GM18507 (cell line): Measurements from ENCODE around the gene GSK3B.

Experiments used
- DNase-seq: peaks from one replicate; pipeline ENCODE4 v3.0.0; 2011; ENCODE audit warnings: low read depth; ENCODE audit not compliant: insufficient read length; ENCODE audit errors: extremely low spot score
- FAIRE-seq: peaks from 2 replicates; lab custom pipeline; 2011; peaks lifted over from hg19 to GRCh38; lab: Jason Lieb, UNC

The GSK3B gene

GRCh38 chr3:119967353-119968006 is 126.8 kb downstream of the GSK3B start:
- no peak for FAIRE-seq

GRCh38 chr3:119965692-119966091 is 128.6 kb downstream of the GSK3B start:
- DNase-seq (no peak), FAIRE-seq (no peak)

More at GRCh38 chr3:119967353-119968006, 126.8 kb downstream of the GSK3B start:
- DNase-seq = no peak

- DNase-seq (no peak), FAIRE-seq (no peak)
Measured at GRCh38 chr3:119964294-119964693, 130.0 kb downstream of the GSK3B start.

DNA sequence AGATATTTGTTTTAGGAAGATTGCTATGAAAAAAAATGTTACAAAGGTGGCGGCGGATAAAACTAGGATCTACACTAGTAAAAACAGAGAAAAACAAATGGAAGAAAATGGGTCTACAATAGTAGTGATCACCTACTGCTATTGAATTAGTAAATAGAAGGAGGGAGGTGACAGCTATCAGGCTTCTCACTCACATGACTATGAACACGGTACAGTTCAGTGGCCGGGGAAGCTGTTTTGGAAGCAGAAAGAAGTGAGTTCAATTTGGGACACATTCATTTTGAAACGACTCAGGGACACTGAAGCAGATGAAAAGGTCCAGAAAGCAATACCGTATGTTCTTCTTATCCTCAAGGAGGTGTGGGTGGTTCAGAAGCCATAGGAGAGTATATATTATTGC is 138.3 kb downstream of the GSK3B start:
- no peak for DNase-seq
- FAIRE-seq = no peak

DNA sequence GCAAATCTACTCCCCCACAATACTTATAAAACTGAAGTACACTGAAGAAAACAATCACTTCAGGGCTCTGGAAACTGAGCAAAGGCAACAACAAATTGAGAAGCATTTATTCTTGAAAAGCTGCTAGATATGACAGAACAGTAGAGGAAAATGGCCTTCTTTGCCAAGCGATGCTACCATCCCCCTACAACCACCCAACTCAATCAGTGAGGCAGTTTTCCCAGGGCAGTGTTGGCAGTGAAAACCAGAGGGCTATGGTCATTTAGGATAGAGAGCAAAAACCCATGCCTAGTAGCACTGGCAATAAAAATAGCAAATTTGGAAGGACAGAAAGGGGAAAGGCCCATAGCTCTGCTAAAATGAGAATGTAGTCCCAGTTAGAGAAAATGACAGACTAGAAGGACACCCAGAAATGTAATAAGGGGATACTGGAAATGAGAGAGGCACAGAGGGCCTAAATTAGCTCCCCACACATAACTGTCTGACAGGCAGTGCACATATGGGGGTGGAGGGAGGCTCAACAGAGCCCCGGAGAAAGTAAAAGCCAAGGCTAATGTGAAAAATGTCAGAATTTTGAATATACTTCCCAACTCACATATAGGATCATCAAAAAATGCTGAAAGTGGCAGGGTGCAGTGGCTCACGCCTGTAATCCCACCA is 143.5 kb downstream of the GSK3B start:
- FAIRE-seq (no peak), DNase-seq (no peak)

- DNase-seq = no peak
- no peak for FAIRE-seq
Measured at GRCh38 chr3:119945291-119945690, 149.0 kb downstream of the GSK3B start.

DNA sequence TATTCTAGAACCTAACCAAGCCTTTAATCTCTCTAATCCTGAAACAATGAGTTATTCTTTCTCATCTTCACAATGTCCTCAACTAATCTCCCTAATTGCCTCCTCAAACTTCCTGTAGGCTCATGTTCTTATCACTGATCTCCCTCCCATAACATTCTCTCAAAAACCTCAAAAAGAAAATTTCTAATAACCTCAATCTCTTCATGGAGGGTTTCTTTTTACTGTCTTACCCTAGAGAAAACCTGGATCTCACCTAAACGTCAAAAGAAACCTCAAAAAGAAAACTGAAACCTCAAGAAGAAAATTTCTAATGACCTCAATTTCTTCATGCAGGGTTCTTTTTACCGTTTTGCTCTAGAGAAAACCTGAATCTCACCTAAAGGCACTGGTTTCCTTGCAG is 150.2 kb downstream of the GSK3B start:
- DNase-seq = peak; percentile 3
- FAIRE-seq = peak; percentile 81

DNA sequence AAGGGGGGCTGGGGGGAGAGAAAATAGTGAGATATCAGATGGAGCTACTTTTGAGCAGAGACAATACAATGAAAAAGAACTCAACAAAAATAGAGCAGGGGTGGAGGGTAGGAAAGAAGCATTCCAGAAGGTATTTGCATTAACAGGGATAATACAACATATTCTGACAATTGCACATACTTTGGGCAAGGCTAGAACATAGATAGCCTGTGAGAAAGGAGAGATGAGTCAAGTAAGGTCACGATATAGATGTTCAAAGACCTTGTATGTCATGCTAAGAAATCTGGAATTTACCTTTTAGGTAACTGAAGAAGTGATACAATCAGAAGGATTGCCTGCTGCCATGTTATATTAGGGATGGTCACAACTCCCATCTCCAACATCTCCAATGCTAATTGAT is 155.2 kb downstream of the GSK3B start:
- FAIRE-seq = no peak
- DNase-seq = no peak

- DNase-seq (peak; percentile 29), FAIRE-seq (peak; percentile 97)
Measured at GRCh38 chr3:119937229-119937628, 157.0 kb downstream of the GSK3B start.

DNA sequence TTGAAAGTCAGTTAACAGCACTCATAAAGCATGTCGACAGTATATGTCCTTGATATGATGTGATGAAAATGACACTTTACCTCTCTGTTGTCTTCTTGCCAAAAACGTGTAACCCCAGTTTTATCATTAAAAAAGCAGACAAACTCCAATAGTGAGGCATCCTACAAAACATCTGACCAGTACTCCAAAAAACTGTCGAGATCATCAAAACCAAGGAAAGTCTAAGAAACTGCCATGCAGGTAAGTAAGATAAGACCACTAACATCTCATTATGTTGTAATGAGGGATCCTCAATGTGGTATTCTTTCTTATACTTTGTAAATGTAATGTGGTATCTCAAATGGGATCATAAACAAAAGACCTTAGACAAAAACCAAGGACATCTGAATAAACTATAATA is 160.0 kb downstream of the GSK3B start:
- FAIRE-seq = peak; percentile 48
- no peak for DNase-seq

GRCh38 chr3:119933207-119933606 is 161.0 kb downstream of the GSK3B start:
- DNase-seq (no peak), FAIRE-seq (no peak)

GRCh38 chr3:119930286-119930685 is 164.0 kb downstream of the GSK3B start:
- DNase-seq = no peak
- no peak for FAIRE-seq

DNA sequence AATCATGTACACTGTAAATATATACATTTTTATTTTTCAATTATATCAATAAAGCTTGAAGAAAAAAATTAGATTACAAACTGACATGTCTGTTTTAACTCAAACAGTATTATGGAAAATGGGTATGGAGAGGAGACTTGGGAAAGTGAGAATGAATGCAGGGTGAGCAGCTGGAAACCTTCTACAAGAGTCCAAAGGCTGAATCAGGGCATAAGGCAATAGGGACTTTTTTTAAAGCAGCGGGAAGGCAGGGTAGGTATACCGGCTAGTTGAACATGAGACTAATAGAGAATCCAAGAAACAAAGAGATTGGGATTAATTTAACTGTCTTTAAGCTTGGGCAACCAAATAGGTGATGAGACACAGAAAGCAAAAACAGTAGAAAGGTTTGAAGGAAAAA is 167.1 kb downstream of the GSK3B start:
- no peak for FAIRE-seq
- DNase-seq = no peak

GRCh38 chr3:119924111-119925094 is 169.8 kb downstream of the GSK3B start:
- FAIRE-seq (no peak), DNase-seq (no peak)

- DNase-seq (no peak), FAIRE-seq (no peak)
Measured at GRCh38 chr3:119918992-119919933, 175.0 kb downstream of the GSK3B start.

- DNase-seq = no peak
- no peak for FAIRE-seq
Measured at GRCh38 chr3:119913021-119913420, 181.2 kb downstream of the GSK3B start.

DNA sequence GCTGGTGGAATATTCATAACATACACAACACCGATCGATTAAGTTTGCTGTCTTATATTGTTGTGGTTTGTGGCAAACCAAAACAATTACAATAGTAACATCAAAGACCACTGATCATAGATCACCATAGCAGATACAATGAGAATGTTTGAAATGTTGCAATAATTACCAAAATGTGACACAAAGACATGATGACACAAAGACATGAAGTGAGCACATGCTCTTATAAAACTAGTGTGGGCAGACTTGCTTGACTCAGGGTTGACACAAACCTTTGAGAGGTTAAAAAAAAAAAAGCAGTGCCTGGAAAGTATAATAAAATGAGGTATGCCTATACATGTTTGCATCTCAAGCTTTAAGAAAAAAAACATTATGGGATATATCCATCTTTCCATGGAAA is 182.0 kb downstream of the GSK3B start:
- FAIRE-seq (peak; percentile 68), DNase-seq (no peak)

DNA sequence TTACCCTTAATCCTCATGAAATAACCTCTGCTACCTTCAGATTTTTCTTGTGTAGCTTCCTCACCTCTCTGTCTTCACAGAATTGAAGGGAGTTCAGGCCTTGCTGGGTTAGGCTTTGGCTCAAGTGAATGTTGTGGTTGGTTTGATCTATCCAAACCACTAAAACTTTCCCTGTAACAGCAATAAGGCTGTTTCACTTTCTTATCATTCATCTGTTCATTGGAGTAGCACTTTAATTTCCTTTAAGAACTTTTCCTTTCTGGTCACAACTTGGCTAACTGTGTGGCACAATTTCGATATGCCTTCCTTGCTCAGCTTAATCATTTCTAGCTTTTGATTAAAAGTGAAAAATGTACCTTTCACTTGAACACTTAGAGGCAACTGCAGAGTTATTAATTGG is 182.5 kb downstream of the GSK3B start:
- peak; percentile 81 for FAIRE-seq
- DNase-seq = no peak

DNA sequence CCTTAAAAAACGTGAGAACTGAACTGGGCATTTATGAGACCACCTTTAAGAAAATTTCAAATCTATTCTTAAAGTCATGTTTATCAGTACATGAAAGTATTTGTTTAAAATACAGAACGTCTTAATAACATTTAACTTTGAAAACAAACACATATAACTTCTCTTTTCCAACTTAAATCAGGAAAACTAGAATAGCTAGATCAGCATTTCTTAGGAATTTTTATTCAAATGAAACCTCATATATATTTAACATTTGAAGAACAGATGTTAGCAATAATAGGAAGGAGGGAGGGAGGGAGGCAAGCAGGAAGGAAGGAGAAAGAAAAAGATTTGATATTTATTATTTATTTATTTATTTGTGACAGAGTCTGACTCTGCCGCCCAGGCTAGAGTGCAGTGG is 192.2 kb downstream of the GSK3B start:
- FAIRE-seq (no peak), DNase-seq (no peak)
